Measurements from ENCODE around the gene TMEM252. TPM values are rescaled to one million over a fixed set of nuclear protein-coding genes. Genes with fewer than 3 reads are reported as not detected.

The TMEM252 gene
- total RNA-seq, 2 donors from 2014 or later, result not detected

- TF ChIP-seq CTCF (IDR thresholded peaks at IDR 0.05), result no peak
- peaks cover 67% of the 10 kb centered on the region for H3K36me3 ChIP-seq
- peak overlapping the region in 1 of 2 donors; percentile 45 for H3K27ac ChIP-seq
Observed at GRCh38 chr9:68488126-68488525, 52.6 kb downstream of the TMEM252 start.

More at GRCh38 chr9:68488126-68488525, 52.6 kb downstream of the TMEM252 start:
- no peak for DNase-seq (ENCODE audit: low spot score)
- H3K4me1 ChIP-seq, result peaks cover 0 to 24% of the 10 kb centered on the region in 2 donors
- peaks cover 0 to 10% of the 10 kb centered on the region in 2 donors for H3K9me3 ChIP-seq
- H3K27me3 ChIP-seq, result no peaks in the 10 kb centered on the region
- no peak overlapping the region for H3K4me3 ChIP-seq

Other genes starting within 250 kb of the TMEM252 start
- not detected for gene FOXD4L3, start 238.0 kb downstream of the TMEM252 start, total RNA-seq
- 100 to 1,000 TPM; 274 to 281 TPM for gene PGM5, start 184.3 kb downstream of the TMEM252 start, total RNA-seq
- 10 to 100 TPM; 18.4 to 44.8 TPM for gene PIP5K1B, start 164.4 kb upstream of the TMEM252 start, total RNA-seq